Measurements from ENCODE around the gene TMED9. TPM values are rescaled to one million over a fixed set of nuclear protein-coding genes. Genes with fewer than 3 reads are reported as not detected.

TMED9 gene
- total RNA-seq, 1 experiment from 2014 or later: 168 TPM

DNA sequence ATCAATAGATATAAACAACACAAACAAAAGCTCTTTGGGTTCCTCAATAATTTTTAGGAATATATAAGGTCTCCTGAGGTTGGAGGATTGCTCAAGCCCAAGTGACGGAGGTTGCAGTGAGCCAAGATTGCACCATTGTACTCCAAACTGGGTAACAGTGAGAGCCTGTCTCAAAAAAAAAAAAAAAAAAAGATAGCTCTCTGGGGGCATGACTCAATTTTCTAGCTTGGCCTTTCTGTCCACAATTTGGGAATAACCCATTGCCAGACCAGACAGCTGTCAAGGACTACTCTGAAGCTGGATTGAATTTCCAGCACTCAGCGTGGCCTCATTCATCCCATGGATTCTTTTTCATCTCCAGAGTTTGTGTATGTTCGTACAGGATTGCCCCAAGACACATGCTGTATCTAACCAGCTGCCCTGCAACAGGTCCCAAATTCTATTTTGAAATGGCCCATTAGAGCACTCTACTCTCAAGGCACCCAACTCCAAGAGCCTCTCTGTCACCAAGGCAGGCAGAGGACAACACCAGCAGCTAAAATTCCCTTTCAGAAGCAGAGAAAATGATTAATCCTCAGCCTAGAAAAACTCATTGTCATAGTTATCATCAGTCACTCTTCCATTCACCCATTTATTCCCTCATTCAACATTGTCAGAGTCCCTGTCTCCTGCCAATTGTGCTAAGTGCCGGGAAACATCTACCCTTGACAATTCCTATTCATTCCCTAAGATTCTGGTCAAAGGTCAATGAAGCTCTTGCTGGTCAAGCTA is 46.3 kb upstream of the TMED9 start:
- BruUV-seq (replicated peaks): no TSS peak
- Histone ChIP-seq H3K9me3 (ENCODE audit: insufficient read depth, low read depth) (no peaks in the 10 kb centered on the region), H2AFZ (no peak overlapping the region), H3K27me3 (ENCODE audit: insufficient read depth, low read depth) (no peaks in the 10 kb centered on the region), H3K9me2 (ENCODE audit: insufficient read depth) (no peaks in the 10 kb centered on the region), H3F3A (ENCODE audit: insufficient read depth, low read depth) (peaks cover 27% of the 10 kb centered on the region), H4K20me1 (ENCODE audit: insufficient read depth) (peaks cover 62% of the 10 kb centered on the region), H3K4me2 (peak overlapping the region; percentile 31), H3K27ac (peak overlapping the region; percentile 69), H3K4me1 (replicated peaks; ENCODE audit: insufficient read depth) (peaks cover 31% of the 10 kb centered on the region), H3K79me2 (ENCODE audit: low read depth) (peaks cover 58% of the 10 kb centered on the region), H3K4me3 (no peak overlapping the region), H3K36me3 (ENCODE audit: low read depth) (no peaks in the 10 kb centered on the region)
- ChIA-PET CTCF (interaction anchor here (1.1 to 1.6 kb wide), 3 partner anchors 29 to 532 kb away, joined by 3 to 4 read pairs (median 4); partner anchors contain the start of gene DDX41), POLR2A (ENCODE audit: unreplicated experiment) (interaction anchor here (0.6 kb wide), 1 partner anchor 141 kb away, joined by 3 read pairs; no protein-coding TSS in a partner anchor)
- TF ChIP-seq, protein P1, sequence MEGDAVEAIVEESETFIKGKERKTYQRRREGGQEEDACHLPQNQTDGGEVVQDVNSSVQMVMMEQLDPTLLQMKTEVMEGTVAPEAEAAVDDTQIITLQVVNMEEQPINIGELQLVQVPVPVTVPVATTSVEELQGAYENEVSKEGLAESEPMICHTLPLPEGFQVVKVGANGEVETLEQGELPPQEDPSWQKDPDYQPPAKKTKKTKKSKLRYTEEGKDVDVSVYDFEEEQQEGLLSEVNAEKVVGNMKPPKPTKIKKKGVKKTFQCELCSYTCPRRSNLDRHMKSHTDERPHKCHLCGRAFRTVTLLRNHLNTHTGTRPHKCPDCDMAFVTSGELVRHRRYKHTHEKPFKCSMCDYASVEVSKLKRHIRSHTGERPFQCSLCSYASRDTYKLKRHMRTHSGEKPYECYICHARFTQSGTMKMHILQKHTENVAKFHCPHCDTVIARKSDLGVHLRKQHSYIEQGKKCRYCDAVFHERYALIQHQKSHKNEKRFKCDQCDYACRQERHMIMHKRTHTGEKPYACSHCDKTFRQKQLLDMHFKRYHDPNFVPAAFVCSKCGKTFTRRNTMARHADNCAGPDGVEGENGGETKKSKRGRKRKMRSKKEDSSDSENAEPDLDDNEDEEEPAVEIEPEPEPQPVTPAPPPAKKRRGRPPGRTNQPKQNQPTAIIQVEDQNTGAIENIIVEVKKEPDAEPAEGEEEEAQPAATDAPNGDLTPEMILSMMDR (conservative IDR thresholded peaks at IDR 0.05): no peak
- TF ChIP-seq EZH2 (IDR thresholded peaks at IDR 0.05; ENCODE audit: low read depth): no peak
- no peak for DNase-seq
- intact Hi-C loops (cut with micrococcal nuclease; ENCODE audit: unreplicated experiment): no loop called here

DNA sequence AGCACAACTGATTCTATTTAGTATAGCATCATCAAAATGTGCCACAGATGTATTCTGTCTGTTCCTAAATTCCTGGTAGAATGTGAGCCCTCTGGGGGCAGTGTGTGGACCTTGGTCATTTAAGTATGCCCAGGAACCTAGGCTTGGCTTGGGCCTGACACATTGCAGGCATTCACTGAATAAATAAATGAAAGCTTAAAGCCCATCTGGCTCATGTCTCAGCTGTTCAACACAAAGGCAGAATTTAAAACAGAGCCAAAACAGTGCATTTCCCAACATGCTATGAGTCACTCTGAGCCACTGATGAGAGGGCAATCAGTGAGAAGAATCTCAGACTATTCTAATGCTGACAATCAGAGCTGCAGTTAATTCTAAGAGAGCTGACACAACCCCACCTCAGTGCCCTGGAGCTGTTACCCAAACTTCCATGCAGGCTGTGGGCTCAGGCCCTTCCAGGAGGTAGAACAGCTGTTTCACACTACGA is 45.7 kb upstream of the TMED9 start:
- Histone ChIP-seq H3K4me2 (peak overlapping the region; percentile 61), H3K79me2 (ENCODE audit: low read depth) (peaks cover 64% of the 10 kb centered on the region), H3K4me3 (no peak overlapping the region), H4K20me1 (ENCODE audit: insufficient read depth) (peaks cover 59% of the 10 kb centered on the region), H3K27me3 (ENCODE audit: insufficient read depth, low read depth) (no peaks in the 10 kb centered on the region), H3F3A (ENCODE audit: insufficient read depth, low read depth) (peaks cover 27% of the 10 kb centered on the region), H3K4me1 (replicated peaks; ENCODE audit: insufficient read depth) (peaks cover 31% of the 10 kb centered on the region), H3K27ac (peak overlapping the region; percentile 69), H2AFZ (no peak overlapping the region), H3K9me2 (ENCODE audit: insufficient read depth) (no peaks in the 10 kb centered on the region), H3K9me3 (ENCODE audit: insufficient read depth, low read depth) (no peaks in the 10 kb centered on the region), H3K36me3 (ENCODE audit: low read depth) (no peaks in the 10 kb centered on the region)
- BruUV-seq (replicated peaks): no TSS peak
- TF ChIP-seq EZH2 (IDR thresholded peaks at IDR 0.05; ENCODE audit: low read depth): no peak
- TF ChIP-seq, protein P1 (conservative IDR thresholded peaks at IDR 0.05): no peak
- ChIA-PET POLR2A (ENCODE audit: unreplicated experiment) (interaction anchor here (0.6 to 0.8 kb wide), 3 partner anchors 91 to 1109 kb away, joined by 3 to 6 read pairs (median 3); no protein-coding TSS in a partner anchor), CTCF (interaction anchor here (0.7 to 1.6 kb wide), 4 partner anchors 29 to 156 kb away, joined by 3 to 4 read pairs (median 4); partner anchors contain the start of gene DDX41)
- intact Hi-C loops (cut with micrococcal nuclease; ENCODE audit: unreplicated experiment): no loop called here
- DNase-seq: peak; percentile 61 to 95

DNA sequence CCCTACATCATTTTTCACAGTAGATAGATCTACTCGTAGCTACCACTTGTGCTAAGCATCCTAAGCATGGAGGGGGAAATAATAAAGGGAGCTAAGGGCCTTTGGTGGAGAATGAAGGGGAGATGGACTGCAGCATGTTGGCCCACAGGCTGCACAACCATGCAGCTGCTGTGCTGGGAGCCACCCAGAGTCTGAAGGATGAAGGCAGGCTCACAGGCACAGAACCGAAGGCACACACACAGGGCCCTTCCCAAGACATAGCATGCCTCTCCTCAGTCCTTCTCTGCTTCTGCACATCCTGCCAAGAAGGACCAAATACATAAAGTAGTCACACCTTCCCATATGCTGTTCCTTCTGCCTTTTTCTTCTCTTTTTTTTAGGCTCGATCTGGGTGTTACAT is 44.3 kb upstream of the TMED9 start:
- Histone ChIP-seq H3K27me3 (ENCODE audit: insufficient read depth, low read depth) (no peaks in the 10 kb centered on the region), H3F3A (ENCODE audit: insufficient read depth, low read depth) (peaks cover 27% of the 10 kb centered on the region), H4K20me1 (ENCODE audit: insufficient read depth) (peaks cover 62% of the 10 kb centered on the region), H3K27ac (no peak overlapping the region), H3K4me3 (no peak overlapping the region), H3K79me2 (ENCODE audit: low read depth) (peaks cover 67% of the 10 kb centered on the region), H3K4me2 (no peak overlapping the region), H3K4me1 (replicated peaks; ENCODE audit: insufficient read depth) (peaks cover 33% of the 10 kb centered on the region), H3K9me2 (ENCODE audit: insufficient read depth) (no peaks in the 10 kb centered on the region), H3K9me3 (ENCODE audit: insufficient read depth, low read depth) (no peaks in the 10 kb centered on the region), H2AFZ (no peak overlapping the region), H3K36me3 (ENCODE audit: low read depth) (no peaks in the 10 kb centered on the region)
- no TSS peak for BruUV-seq (replicated peaks)
- intact Hi-C loops (cut with micrococcal nuclease; ENCODE audit: unreplicated experiment): no loop called here
- TF ChIP-seq EZH2 (IDR thresholded peaks at IDR 0.05; ENCODE audit: low read depth): no peak
- TF ChIP-seq, protein P1 (conservative IDR thresholded peaks at IDR 0.05): no peak
- ChIA-PET CTCF (no interaction called here), POLR2A (ENCODE audit: unreplicated experiment) (no interaction called here)
- DNase-seq: no peak
